Left cardiac atrium (tissue), 4 donors: ENCODE results near the gene SIRT5. TPM values are rescaled to one million over a fixed set of nuclear protein-coding genes. Genes with fewer than 3 reads are reported as not detected.

Experiments used
- ATAC-seq, 2 donors: fragments of 200-7000 bp; cut with Tn5 transposase; one replicate each; pipeline ENCODE4 v1.9.1; 2020; ENCODE audit warnings: mild to moderate bottlenecking in 2 of 2, moderate library complexity in 2 of 2
- DNase-seq: peaks from one replicate; pipeline ENCODE4 v3.0.0-alpha.2; 2020
- intact Hi-C, 2 donors: fragments of 100-400 bp; cut with DNase I; formaldehyde crosslinking; loops; one replicate each; pipeline versions ENCODE4 v1.14.1 to v1.15.1; 2022 to 2023
- total RNA-seq, 2 donors: library from RNA; stranded (reverse); fragmentation: NEBNext Ultra II Directional; extraction: Animal tissue kit (Norgen Biotek cat#: 25700); gene quantifications; one replicate each; pipeline ENCODE4 v1.2.1, GENCODE V29; 2021
- donor health status: DM: no; HTN: yes; CAD: no.
- donor health status: DM: no; HTN: yes; CAD: no; lungs with severe emphysema.
- donor health status: DM: yes; HTN: yes; CAD: no.
- donor health status: Dilated cardiomyopathy.

Gene SIRT5
- total RNA-seq, 2 donors from 2014 or later, result 24.3 to 37.6 TPM

- no peak for ATAC-seq
- intact Hi-C loops, result loop anchor here in 1 of 2 donors (10.0 kb wide), 1 partner anchor 91 kb away; the partner anchor contains the start of gene GFOD1
- DNase-seq, result no peak
These were observed 975 bp downstream of the SIRT5 start for GRCh38 chr6:13575377-13575775.

- no peak for DNase-seq
- intact Hi-C loops, result loop anchor here in 1 of 2 donors (10.0 kb wide), 1 partner anchor 91 kb away; the partner anchor contains the start of gene GFOD1
- ATAC-seq, result no peak
These were observed 1.6 kb downstream of the SIRT5 start for GRCh38 chr6:13576017-13576416.

- DNase-seq (no peak), ATAC-seq (no peak)
- intact Hi-C loops, result loop anchor here in 1 of 2 donors (10.0 kb wide), 1 partner anchor 93 kb away; the partner anchor contains the start of gene GFOD1
These were observed 3.5 kb downstream of the SIRT5 start for GRCh38 chr6:13577926-13578325.

- no peak for ATAC-seq
- DNase-seq, result no peak
- intact Hi-C loops, result loop anchor here in 1 of 2 donors (10.0 kb wide), 1 partner anchor 95 kb away; the partner anchor contains the start of gene GFOD1
These were observed 5.5 kb downstream of the SIRT5 start for GRCh38 chr6:13579911-13580310.

GRCh38 chr6:13581700-13582229 lies 7.4 kb downstream of the SIRT5 start:
- ATAC-seq (no peak), DNase-seq (no peak)
- intact Hi-C loops, result no loop called here

- DNase-seq, result no peak
- intact Hi-C loops, result no loop called here
- no peak for ATAC-seq
These were observed 12.5 kb downstream of the SIRT5 start for GRCh38 chr6:13586603-13587542.

- intact Hi-C loops, result no loop called here
- ATAC-seq (no peak), DNase-seq (no peak)
These were observed 15.4 kb downstream of the SIRT5 start for GRCh38 chr6:13589801-13590200.

GRCh38 chr6:13590574-13591153 lies 16.3 kb downstream of the SIRT5 start:
- ATAC-seq (no peak), DNase-seq (no peak)
- intact Hi-C loops, result no loop called here

GRCh38 chr6:13591205-13591921 lies 17.0 kb downstream of the SIRT5 start:
- intact Hi-C loops, result no loop called here
- DNase-seq (no peak), ATAC-seq (no peak)

GRCh38 chr6:13593103-13593502 lies 18.7 kb downstream of the SIRT5 start:
- ATAC-seq (no peak), DNase-seq (no peak)
- intact Hi-C loops, result no loop called here

GRCh38 chr6:13593720-13594119 lies 19.3 kb downstream of the SIRT5 start:
- intact Hi-C loops, result no loop called here
- ATAC-seq, result no peak
- DNase-seq, result no peak

- DNase-seq (no peak), ATAC-seq (no peak)
- intact Hi-C loops, result no loop called here
These were observed 22.7 kb downstream of the SIRT5 start for GRCh38 chr6:13597073-13597472.

- intact Hi-C loops, result no loop called here
- ATAC-seq, result no peak
- no peak for DNase-seq
These were observed 25.6 kb downstream of the SIRT5 start for GRCh38 chr6:13600036-13600435.

- intact Hi-C loops, result no loop called here
- no peak for ATAC-seq
- no peak for DNase-seq
These were observed 29.7 kb downstream of the SIRT5 start for GRCh38 chr6:13604135-13604534.

GRCh38 chr6:13604546-13605416 lies 30.4 kb downstream of the SIRT5 start:
- no peak for ATAC-seq
- no peak for DNase-seq
- intact Hi-C loops, result no loop called here

GRCh38 chr6:13605634-13606033 lies 31.2 kb downstream of the SIRT5 start:
- intact Hi-C loops, result no loop called here
- no peak for ATAC-seq

GRCh38 chr6:13611715-13612114 lies 37.3 kb downstream of the SIRT5 start:
- intact Hi-C loops, result loop anchor here in 1 of 2 donors (10.0 kb wide), 1 partner anchor 93 kb away; no protein-coding TSS in a partner anchor
- no peak for DNase-seq
- ATAC-seq, result no peak

More at GRCh38 chr6:13605634-13606033, 31.2 kb downstream of the SIRT5 start:
- no peak for DNase-seq

- intact Hi-C loops, result loop anchor here in 1 of 2 donors (10.0 kb wide), 1 partner anchor 92 kb away; no protein-coding TSS in a partner anchor
- ATAC-seq (no peak), DNase-seq (no peak)
These were observed 38.7 kb downstream of the SIRT5 start for GRCh38 chr6:13613029-13613594.
